ENCODE data around the gene TXLNA.
A peak's percentile ranks its signal among the peaks of the same experiment; 100 is the strongest.

TXLNA gene

DNA sequence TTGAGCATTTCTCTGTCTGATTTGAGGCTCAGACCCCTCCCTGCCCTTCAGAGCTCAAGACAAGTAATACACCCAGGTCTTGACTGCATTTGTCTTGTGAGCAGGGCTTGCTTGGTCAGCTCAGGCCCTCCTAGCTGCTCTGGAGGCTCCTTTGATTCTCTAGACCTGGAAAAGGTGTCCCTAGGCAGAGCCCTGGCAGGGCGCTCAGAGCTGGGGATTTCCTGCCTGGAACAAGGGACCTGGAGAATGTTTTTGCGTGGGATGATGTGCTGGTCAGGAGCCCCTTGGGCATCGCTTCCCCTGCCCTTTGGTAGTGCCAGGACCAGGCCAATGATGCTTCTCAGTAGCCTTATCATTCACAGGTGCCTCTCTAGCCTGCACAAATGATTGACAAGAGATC is 16.1 kb downstream of the TXLNA start:
- ATAC-seq (replicated peaks) (no peak), DNase-seq (no peak)
- Mint-ChIP-seq H3K36me3 (peaks cover 53 to 64% of the 10 kb centered on the region in 2 donors), H3K27ac (peak overlapping the region; percentile 73), H3K4me1 (peaks cover 34 to 44% of the 10 kb centered on the region in 2 donors), H3K9me3 (no peaks in the 10 kb centered on the region), H3K27me3 (no peaks in the 10 kb centered on the region), H3K4me3 (no peak overlapping the region)

DNA sequence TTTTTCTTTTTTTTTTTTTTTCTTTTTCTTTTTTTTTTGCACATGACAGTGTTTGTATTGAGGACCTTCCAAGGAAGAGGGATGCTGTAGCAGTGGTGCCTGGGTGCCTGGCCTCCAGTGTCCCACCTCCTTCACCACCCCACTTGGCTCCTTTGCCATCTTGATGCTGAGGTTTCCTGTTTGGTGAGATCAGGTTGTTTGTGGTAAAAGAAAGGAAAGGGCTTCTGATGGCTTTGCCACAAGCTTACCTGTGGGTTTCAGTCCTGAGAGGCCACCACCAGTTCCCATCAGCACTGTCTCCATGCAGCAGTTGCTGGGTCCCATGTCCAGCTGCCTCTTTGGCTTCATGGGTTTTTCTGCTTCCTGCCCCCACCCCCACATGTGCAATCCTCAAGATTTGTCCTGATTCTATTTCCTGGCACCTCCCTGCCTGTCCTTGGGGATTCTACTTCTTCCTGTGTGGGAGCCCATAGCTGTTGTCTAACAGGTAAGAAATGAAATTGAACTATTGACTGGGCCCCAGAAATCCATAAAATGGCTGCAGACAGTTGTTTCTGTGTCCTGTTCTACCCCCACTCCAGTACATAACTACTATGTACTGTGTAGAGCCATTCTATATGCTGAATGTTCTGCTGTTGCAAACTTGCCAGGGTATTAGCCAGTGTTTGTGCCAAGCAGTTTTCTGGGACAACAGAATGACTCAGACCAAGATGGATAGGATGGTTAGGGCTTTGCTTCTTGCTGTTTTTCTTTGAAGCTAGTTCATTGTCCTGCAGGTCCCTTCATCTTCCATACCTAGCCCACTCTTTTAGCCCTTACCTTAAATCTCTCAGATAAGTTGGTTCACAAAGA is 16.7 kb downstream of the TXLNA start:
- no peak for ATAC-seq (replicated peaks)
- Mint-ChIP-seq H3K27me3 (no peaks in the 10 kb centered on the region), H3K4me3 (no peak overlapping the region), H3K4me1 (peaks cover 34 to 47% of the 10 kb centered on the region in 2 donors), H3K36me3 (peaks cover 53 to 61% of the 10 kb centered on the region in 2 donors), H3K27ac (no peak overlapping the region), H3K9me3 (no peaks in the 10 kb centered on the region)
- no peak for DNase-seq

DNA sequence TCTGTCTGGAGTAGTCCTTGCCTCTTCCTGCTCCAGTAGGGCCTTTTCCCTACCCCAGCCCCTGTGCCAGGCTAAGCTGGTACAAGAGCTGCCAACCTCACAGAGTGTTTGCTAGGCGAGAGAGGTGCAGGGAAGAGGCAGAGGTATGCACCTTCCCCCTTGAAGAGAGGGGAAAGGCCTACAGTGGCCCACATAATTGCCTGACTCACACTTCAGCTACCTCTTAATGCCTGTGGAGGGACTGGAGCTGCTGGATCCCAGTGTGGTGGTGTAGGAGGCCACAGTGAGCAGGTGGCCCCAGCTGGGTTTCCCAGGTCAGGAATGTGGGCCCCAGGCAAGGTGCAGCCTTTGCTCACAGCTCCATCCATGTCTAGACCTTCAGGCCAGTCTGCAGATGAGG is 17.6 kb downstream of the TXLNA start:
- H3K4me3 Mint-ChIP-seq = no peak overlapping the region

DNA sequence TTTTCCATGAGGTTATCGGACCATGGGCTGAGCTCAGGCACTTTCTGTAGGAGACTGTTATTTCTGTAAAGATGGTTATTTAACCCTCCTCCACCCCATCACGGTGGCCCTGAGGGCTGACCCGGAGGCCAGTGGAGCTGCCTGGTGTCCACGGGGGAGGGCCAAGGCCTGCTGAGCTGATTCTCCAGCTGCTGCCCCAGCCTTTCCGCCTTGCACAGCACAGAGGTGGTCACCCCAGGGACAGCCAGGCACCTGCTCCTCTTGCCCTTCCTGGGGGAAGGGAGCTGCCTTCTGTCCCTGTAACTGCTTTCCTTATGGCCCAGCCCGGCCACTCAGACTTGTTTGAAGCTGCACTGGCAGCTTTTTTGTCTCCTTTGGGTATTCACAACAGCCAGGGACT is 18.4 kb downstream of the TXLNA start:
- H3K36me3 Mint-ChIP-seq = peaks cover 47 to 57% of the 10 kb centered on the region in 2 donors
- H3K27me3 Mint-ChIP-seq = no peaks in the 10 kb centered on the region
- H3K9me3 Mint-ChIP-seq = no peaks in the 10 kb centered on the region
- H3K27ac Mint-ChIP-seq = no peak overlapping the region
- H3K4me1 Mint-ChIP-seq = peaks cover 44 to 58% of the 10 kb centered on the region in 2 donors
- DNase-seq = no peak
- no peak for ATAC-seq (replicated peaks)
- no peak overlapping the region for H3K4me3 Mint-ChIP-seq

More for the DNA sequence above, 17.6 kb downstream of the TXLNA start:
- no peak for DNase-seq
- H3K36me3 Mint-ChIP-seq = peaks cover 49 to 58% of the 10 kb centered on the region in 2 donors
- no peak for ATAC-seq (replicated peaks)
- H3K27ac Mint-ChIP-seq = no peak overlapping the region
- peaks cover 40 to 51% of the 10 kb centered on the region in 2 donors for H3K4me1 Mint-ChIP-seq
- H3K27me3 Mint-ChIP-seq = no peaks in the 10 kb centered on the region
- H3K9me3 Mint-ChIP-seq = no peaks in the 10 kb centered on the region

DNA sequence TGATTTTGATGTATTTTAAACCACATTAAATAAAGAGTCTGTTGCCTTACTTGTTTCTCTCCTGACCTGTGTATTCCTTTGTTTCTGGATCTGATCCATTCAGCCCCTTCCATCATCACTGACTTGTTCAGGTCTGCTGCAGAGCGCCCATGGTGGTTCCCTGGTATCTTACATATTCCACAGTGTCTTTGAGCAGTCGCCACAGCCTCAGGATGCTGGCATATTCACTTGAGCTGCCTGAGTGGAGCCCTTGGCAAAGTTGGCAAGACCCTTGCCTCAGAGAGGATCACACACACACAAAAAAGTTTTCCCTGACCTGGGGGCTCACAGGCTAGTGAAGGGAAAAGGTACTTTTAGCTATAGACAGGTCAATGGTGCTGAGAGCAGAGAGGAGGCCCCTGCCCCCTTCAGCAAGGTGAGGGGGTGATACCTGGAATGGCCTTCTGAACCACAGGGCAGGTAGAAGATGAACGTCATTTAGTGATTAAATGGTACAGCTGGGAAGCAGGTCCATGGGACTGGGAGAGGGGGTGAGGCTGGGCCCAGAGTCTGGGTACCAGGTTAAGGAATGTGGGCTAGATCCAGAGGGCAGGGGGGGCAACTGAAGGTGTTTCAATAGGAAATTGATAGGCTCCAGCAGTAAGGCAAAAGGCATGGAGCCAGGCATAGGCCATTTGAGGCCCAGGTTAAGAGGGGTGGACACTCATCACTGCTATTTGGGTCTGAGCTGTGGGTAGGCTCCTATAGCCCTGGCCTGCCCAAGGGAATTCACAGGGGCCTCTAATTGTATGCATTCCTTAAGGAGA is 19.0 kb downstream of the TXLNA start:
- Mint-ChIP-seq H3K9me3 (no peaks in the 10 kb centered on the region), H3K36me3 (peaks cover 45 to 53% of the 10 kb centered on the region in 2 donors), H3K27ac (peak overlapping the region; percentile 99), H3K27me3 (no peaks in the 10 kb centered on the region), H3K4me3 (peak overlapping the region in 1 of 2 donors; percentile 42), H3K4me1 (peaks cover 46 to 63% of the 10 kb centered on the region in 2 donors)
- no peak for ATAC-seq (replicated peaks)
- DNase-seq = no peak

DNA sequence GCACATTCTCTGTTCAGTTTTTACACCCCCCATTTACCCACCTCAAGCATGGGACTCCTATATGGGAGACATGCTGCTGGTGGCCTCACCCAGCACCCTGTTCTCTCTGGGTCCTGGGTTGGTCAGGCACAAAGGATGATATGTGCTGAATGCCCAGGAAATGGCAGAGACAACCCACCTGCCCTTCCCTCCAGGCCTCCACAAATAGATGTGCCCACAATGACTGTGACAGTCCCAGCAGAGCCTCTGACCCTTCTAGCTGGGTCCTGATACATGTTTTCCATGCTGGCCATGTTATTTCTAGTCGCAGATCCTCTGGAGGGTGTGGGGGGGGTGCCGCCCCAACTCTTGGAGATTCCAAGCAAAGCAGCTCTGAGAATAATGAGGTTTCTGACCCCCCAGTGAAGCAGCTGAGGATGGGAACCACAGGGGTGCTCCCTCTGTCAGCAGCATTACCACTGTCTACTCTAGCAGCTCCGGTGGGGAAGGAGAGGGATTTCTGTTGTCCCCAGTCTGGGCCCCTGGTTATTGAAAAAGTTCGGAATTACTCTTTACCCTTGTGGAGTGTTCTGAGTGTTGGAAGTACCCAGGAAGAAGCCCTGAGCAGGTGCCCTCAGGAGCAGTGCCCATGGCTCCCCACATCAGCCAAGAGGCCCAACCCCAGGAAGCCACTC is 19.7 kb downstream of the TXLNA start:
- Mint-ChIP-seq H3K4me1 (peaks cover 51 to 70% of the 10 kb centered on the region in 2 donors), H3K4me3 (peak overlapping the region; percentile 83 to 91), H3K27me3 (no peaks in the 10 kb centered on the region), H3K9me3 (no peaks in the 10 kb centered on the region), H3K36me3 (peaks cover 45 to 53% of the 10 kb centered on the region in 2 donors), H3K27ac (peak overlapping the region; percentile 99)
- DNase-seq = no peak
- no peak for ATAC-seq (replicated peaks)

DNA sequence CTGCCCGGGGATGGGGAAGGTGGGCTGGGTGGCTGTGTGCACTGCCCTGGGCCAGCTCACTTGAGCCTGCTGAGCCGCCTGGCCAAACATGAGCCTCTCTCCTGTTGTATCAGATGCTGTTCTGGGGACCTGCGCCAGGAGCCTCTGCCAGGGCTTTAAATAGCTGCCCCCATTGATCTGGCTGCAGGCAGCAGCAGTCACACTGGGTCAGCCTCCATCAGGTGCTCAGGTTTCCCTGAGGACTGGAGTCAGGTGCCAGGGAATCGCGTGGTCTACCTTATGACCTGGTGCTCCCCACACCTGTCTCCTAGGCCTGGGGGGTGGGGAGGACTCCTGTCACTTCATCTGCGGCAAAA is 20.2 kb downstream of the TXLNA start:
- Mint-ChIP-seq H3K4me3 (peak overlapping the region; percentile 83 to 91), H3K4me1 (peaks cover 54 to 74% of the 10 kb centered on the region in 2 donors), H3K9me3 (no peaks in the 10 kb centered on the region), H3K27me3 (no peaks in the 10 kb centered on the region), H3K36me3 (peaks cover 46 to 53% of the 10 kb centered on the region in 2 donors), H3K27ac (peak overlapping the region; percentile 99)
- DNase-seq = no peak
- ATAC-seq (replicated peaks) = no peak

DNA sequence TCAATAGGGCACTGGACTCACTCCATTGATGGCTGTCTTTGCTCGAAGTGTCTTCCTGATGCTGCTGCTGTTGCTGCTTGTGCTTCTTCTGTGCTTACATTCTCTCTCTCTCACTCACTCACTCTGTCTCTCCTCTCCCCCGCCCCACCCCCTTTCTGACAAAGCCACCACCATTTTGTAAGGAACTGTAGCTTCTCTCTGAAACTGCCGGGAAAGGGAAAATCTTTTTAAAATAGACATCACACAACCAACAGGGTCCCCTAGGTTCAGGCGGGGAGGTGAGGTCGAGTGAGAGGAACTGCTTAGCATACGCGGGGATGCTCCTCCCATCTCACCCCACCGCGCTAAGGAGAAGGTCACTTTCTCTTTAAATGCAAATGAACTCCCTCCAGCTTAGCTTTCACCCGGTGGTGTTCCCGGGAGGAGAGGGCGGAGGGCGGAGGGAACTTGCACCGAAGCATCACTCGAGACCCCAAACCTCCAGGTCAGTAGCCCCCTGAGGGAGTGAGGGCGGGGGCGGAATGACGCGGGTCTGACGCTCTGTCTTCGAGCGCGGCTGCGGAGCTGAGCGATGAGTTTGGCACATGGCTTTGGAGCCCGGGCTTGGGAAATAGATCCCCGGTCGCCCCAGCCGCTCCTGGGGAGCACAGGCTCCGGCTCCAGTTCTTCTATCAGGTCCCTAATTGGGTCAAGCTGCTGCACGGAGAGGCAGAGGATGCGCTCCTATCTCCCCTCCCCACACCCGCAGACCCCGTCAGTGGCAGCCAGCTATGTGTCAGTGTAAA is 20.9 kb downstream of the TXLNA start, which contains the start of gene CCDC28B:
Gene CCDC28B (plus strand): TSS at position 370 of the 785 bp plus-strand sequence. CDS start 1,341 bp downstream, outside the sequence.
- H3K36me3 Mint-ChIP-seq = peaks cover 42 to 55% of the 10 kb centered on the region in 2 donors

DNA sequence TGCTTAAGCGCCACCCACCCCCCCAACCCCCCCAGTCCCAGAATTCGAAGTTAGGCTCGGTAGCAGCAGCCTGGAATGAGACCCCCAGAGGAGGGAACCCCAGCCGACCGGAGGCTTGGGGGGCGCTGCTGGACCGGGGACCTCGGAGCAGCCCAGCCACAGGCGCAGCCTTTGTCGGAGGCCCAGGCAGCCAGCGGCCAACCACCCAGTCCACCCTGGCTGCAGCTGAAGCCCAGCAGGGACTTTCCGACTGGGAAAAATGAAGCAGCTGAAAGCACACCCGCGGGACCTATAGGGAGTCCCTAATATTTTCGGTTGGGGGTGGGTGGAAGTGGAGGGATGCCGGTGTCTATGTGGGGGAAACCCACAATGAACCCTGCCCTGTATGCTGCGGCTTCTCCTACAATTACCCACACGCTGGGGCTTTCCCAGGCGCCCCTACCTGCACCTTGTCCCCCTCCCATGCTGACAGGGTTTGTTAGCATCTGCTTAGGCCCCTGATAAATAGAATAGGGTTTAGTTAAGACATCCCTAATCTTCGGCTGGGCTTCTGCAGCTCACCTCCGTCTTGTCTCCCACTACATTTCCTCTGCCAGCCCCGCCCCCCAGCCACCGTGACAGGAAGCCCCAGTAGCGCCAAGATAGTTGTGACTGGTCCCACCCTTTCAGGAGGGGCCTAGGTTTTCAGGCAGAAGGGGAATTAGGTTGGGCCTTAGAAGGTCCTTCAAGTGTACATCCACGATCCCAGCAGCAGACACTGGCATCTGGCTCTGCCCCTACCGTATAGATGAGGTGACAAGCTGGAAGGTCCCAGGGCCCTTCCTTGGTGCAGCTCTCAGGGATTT is 21.8 kb downstream of the TXLNA start:
- ATAC-seq (replicated peaks) (peak; percentile 59 to 61), DNase-seq (peak; percentile 80)
- H3K4me3 Mint-ChIP-seq = peak overlapping the region; percentile 83 to 91
- H3K36me3 Mint-ChIP-seq = peaks cover 38 to 59% of the 10 kb centered on the region in 2 donors
- H3K27ac Mint-ChIP-seq = peak overlapping the region; percentile 99
- no peaks in the 10 kb centered on the region for H3K9me3 Mint-ChIP-seq
- no peaks in the 10 kb centered on the region for H3K27me3 Mint-ChIP-seq
- peaks cover 53 to 83% of the 10 kb centered on the region in 2 donors for H3K4me1 Mint-ChIP-seq

More for the DNA sequence above, 20.9 kb downstream of the TXLNA start, which contains the start of gene CCDC28B:
- ATAC-seq (replicated peaks) = peak; percentile 59 to 61
- peak; percentile 77 for DNase-seq
- Mint-ChIP-seq H3K4me1 (peaks cover 51 to 75% of the 10 kb centered on the region in 2 donors), H3K27me3 (no peaks in the 10 kb centered on the region), H3K9me3 (no peaks in the 10 kb centered on the region), H3K4me3 (peak within 1 kb of the TSS; percentile 83 to 91), H3K27ac (peak within 1 kb of the TSS; percentile 99)

DNA sequence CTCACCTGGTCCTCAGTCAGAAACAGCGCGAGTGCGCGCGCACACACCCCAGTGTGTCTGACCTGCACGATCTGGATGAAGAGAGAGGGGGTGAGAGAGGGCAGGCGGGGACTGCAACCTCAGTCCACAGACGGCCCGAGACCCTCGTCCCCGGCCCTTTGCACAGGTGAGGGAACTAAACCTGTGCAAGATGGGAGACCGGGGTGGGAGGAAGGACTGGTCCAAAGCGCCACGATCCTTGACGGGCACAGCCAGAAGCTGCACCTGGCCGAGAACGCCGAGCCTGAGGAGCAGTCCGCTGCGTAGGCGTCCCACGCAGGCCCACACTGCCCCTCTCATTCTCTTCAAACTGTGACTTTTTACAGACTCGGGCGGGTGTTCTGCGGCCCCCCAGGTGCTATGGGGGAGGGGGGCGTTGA is 25.5 kb downstream of the TXLNA start:
- H3K9me3 Mint-ChIP-seq = no peaks in the 10 kb centered on the region
- no peaks in the 10 kb centered on the region for H3K27me3 Mint-ChIP-seq
- H3K27ac Mint-ChIP-seq = peak overlapping the region; percentile 90
- peaks cover 61 to 94% of the 10 kb centered on the region in 2 donors for H3K4me1 Mint-ChIP-seq
- H3K4me3 Mint-ChIP-seq = peak overlapping the region; percentile 90 to 94
- peaks cover 39 to 69% of the 10 kb centered on the region in 2 donors for H3K36me3 Mint-ChIP-seq
- ATAC-seq (replicated peaks) = no peak
- no peak for DNase-seq

DNA sequence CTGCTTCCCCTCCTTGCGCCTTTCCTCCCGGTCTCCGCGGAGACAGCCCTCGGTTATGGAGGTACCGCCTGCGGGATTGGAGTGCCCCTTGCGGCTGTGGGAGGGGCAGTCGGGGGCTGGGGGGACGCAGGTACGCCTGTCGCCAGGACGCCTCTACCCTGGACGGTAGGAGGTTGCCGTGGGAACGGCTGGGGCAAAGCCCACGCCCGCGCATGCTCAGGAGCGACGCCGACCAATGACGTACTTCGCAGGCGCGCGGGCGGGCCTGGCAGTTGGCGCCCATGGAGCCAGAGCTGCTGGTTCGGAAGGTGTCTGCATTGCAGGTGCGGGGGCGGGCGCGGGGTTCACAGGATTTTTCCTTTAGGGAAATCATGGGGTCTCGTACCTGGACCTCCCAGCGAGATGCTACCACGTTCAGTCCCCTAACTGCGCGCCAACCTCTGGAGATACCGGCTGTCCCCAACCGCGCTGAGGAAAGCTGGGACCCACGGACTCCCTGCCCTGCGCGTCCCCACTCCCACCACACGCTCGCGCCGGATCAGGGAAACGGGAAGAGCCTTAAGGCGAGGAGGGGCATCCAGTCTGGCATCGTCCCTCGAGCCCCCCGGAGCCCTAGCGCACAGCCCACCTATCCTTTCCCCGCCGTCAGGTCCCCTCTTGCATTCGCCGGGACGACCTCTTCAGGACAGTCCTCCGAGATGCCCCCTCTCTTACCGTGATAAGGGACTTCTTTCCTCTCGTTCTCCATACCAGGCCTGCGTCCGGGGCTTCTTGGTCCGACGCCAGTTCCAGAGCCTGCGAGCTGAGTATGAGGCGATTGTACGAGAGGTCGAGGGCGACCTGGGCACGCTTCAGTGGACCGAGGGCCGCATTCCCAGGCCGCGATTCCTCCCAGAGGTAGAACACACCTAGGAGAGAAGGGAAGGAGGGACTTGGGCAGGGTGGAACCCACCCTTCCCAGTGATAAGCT is 26.2 kb downstream of the TXLNA start, which contains the start of gene IQCC:
Gene IQCC (plus strand): TSS at position 271 of the 970 bp plus-strand sequence. CDS start 11 bp downstream, at position 282.
- Mint-ChIP-seq H3K9me3 (no peaks in the 10 kb centered on the region), H3K27ac (peak within 1 kb of the TSS; percentile 90), H3K4me1 (peaks cover 57 to 87% of the 10 kb centered on the region in 2 donors), H3K4me3 (peak within 1 kb of the TSS; percentile 90 to 94), H3K36me3 (peaks cover 39 to 69% of the 10 kb centered on the region in 2 donors), H3K27me3 (no peaks in the 10 kb centered on the region)
- ATAC-seq (replicated peaks) (peak; percentile 57 to 68), DNase-seq (peak; percentile 77)

DNA sequence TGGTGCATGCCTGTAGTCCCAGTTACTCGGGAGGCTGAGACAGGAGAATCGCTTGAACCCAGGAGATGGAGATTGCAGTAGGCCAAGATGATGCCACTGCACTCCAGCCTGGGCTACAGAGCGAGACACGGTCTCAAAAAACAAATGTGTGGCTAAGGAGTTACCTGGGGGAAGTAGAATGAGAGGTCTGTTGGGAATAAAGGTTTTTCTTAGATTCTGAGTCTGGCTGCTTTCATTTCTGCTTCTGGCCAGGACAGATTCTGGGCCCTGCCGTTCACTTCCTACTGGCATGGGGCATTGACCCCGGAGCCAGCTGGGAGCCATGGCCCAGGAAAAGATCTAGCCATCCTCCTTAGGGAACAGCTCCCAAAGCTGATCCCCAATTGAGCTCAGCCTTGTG is 29.0 kb downstream of the TXLNA start:
- H3K4me1 Mint-ChIP-seq = peaks cover 51 to 84% of the 10 kb centered on the region in 2 donors
- no peaks in the 10 kb centered on the region for H3K27me3 Mint-ChIP-seq
- H3K9me3 Mint-ChIP-seq = no peaks in the 10 kb centered on the region
- peak; percentile 22 for DNase-seq
- peak; percentile 41 to 52 for ATAC-seq (replicated peaks)
- peak overlapping the region; percentile 59 for H3K27ac Mint-ChIP-seq
- H3K4me3 Mint-ChIP-seq = no peak overlapping the region
- peaks cover 29 to 66% of the 10 kb centered on the region in 2 donors for H3K36me3 Mint-ChIP-seq
